Kidney (tissue), 14 donors: ENCODE results near the gene ATP8B1. TPM values are rescaled to one million over a fixed set of nuclear protein-coding genes. Genes with fewer than 3 reads are reported as not detected.

Source experiments
- DNase-seq, 5 donors: peaks; one replicate each; pipeline ENCODE4 v3.0.0-alpha.2; 2013 to 2020
- FAIRE-seq: peaks from 2 replicates; lab custom pipeline; 2012; peaks lifted over from hg19 to GRCh38; lab: Jason Lieb, UNC
- H3K27ac ChIP-seq, 2 donors: one replicate each; pipeline ENCODE4 v1.7.0; 2013; ENCODE audit warnings: low read depth in 2 of 2, low read length in 2 of 2, inconsistent platforms in 1 of 2
- H3K27me3 ChIP-seq: one replicate; pipeline ENCODE4 v1.7.1; 2013; ENCODE audit warnings: low read length, inconsistent platforms; ENCODE audit not compliant: control insufficient read depth, insufficient read depth
- H3K36me3 ChIP-seq, 3 donors: one replicate each; pipeline versions ENCODE4 v1.7.0 to v1.7.1; 2013; ENCODE audit warnings: low read length in 3 of 3, control low read depth in 1 of 3, inconsistent platforms in 1 of 3; ENCODE audit not compliant: insufficient read depth in 3 of 3, control insufficient read depth in 2 of 3
- H3K4me1 ChIP-seq, 3 donors: one replicate each; pipeline versions ENCODE4 v1.7.0 to v1.7.1; 2013; ENCODE audit warnings: low read length in 3 of 3, inconsistent platforms in 1 of 3, low read depth in 1 of 3; ENCODE audit not compliant: control insufficient read depth in 2 of 3, insufficient read depth in 2 of 3
- H3K4me3 ChIP-seq, 3 donors: one replicate each; pipeline versions ENCODE4 v1.7.0 to v1.8.1; 2013; ENCODE audit warnings: low read length in 3 of 3, control low read depth in 1 of 3, inconsistent platforms in 1 of 3
- H3K9ac ChIP-seq, 3 donors: one replicate each; pipeline versions ENCODE4 v1.7.0 to v1.7.1; 2013; ENCODE audit warnings: low read length in 3 of 3, control low read depth in 1 of 3, inconsistent platforms in 1 of 3
- H3K9me3 ChIP-seq, 3 donors: one replicate each; pipeline versions ENCODE4 v1.7.0 to v1.7.1; 2013; ENCODE audit warnings: low read length in 3 of 3, control low read depth in 1 of 3, inconsistent platforms in 1 of 3; ENCODE audit not compliant: control insufficient read depth in 2 of 3, insufficient read depth in 1 of 3
- intact Hi-C: fragments of 100-400 bp; cut with DNase I; formaldehyde crosslinking; loops from one replicate; pipeline ENCODE4 v1.11.1; 2022
- polyA plus RNA-seq: library from polyadenylated mRNA; stranded (reverse); fragments of 350-450 nt; fragmentation: Illumina TruSeq; extraction: RNeasy Lipid Tissue Mini Kit (QIAGEN cat#74804); gene quantifications from one replicate; pipeline ENCODE4 v1.2.3, GENCODE V29; 2014; ENCODE audit warnings: low read depth, low replicate concordance; ENCODE audit not compliant: insufficient read depth
- total RNA-seq: library from RNA; stranded (reverse); fragmentation: NEBNext Ultra II Directional; extraction: Animal tissue kit (Norgen Biotek cat#: 25700); gene quantifications from one replicate; pipeline ENCODE4 v1.2.1, GENCODE V29; 2021
- TF ChIP-seq, protein P1 (sequence below): IDR thresholded peaks from 3 replicates; pipeline ENCODE4 v1.5.1; 2012; ENCODE audit warnings: mild to moderate bottlenecking, moderate library complexity, borderline replicate concordance; ENCODE audit not compliant: insufficient read depth; ENCODE audit errors: extremely low read depth
- donor health status: control.
- donor health status: control.
- donor health status: control.
- donor health status: control.
- donor health status: control.
- donor health status: DM: yes; HTN: yes; CAD: no.
- donor health status: Normal renal cell carcinoma (clear cell type).

Gene ATP8B1
- total and polyA plus RNA-seq, 2 donors from 2014 or later: 5.2 to 40.8 TPM

DNA sequence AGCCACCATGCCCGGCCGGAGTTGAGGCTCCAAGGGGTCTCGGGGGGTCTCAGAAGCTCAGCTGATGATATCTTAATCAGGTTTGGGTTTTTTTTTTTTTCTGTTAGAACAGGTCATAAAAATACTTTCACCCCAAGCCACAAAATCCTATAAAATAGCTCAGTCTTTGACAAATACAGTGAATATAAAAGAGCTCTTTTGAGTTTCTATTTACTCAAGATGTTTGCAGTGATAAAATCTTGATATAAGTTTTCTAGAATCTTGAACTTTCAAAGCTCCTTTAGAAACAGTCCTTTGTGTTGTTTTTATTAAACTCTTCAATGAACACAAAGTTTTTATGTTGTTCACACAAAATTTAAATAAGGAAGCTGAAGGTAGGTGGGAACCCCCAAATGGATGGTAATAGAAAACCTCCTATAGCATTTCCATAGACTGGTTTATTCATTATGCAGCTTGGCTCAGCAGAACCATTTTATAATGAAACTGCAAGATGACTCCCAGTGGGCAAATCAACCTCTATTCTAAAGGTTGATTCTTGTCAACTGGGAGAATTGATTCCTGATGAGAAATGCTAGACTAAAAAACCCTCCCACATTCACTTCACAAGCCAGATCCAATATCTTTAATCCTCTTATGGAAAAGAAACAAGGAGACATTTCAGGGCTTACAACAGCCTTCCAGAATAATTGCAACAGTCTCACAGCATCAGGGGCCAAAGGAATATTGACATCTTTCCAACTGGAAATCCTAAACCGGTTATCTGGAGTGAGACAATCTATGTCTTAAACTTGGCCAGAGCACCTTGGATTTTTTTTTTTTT, 167.9 kb downstream of the ATP8B1 start:
- no peak overlapping the region for H3K27ac ChIP-seq
- H3K27me3 ChIP-seq: no peaks in the 10 kb centered on the region
- no peak overlapping the region for H3K4me3 ChIP-seq
- no peaks in the 10 kb centered on the region for H3K36me3 ChIP-seq
- H3K9me3 ChIP-seq: no peaks in the 10 kb centered on the region
- peaks cover 0 to 4% (median 3%) of the 10 kb centered on the region in 3 donors for H3K4me1 ChIP-seq
- DNase-seq: no peak
- intact Hi-C loops: no loop called here
- FAIRE-seq: no peak
- TF ChIP-seq, protein P1, sequence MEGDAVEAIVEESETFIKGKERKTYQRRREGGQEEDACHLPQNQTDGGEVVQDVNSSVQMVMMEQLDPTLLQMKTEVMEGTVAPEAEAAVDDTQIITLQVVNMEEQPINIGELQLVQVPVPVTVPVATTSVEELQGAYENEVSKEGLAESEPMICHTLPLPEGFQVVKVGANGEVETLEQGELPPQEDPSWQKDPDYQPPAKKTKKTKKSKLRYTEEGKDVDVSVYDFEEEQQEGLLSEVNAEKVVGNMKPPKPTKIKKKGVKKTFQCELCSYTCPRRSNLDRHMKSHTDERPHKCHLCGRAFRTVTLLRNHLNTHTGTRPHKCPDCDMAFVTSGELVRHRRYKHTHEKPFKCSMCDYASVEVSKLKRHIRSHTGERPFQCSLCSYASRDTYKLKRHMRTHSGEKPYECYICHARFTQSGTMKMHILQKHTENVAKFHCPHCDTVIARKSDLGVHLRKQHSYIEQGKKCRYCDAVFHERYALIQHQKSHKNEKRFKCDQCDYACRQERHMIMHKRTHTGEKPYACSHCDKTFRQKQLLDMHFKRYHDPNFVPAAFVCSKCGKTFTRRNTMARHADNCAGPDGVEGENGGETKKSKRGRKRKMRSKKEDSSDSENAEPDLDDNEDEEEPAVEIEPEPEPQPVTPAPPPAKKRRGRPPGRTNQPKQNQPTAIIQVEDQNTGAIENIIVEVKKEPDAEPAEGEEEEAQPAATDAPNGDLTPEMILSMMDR: no peak
- no peak overlapping the region for H3K9ac ChIP-seq

DNA sequence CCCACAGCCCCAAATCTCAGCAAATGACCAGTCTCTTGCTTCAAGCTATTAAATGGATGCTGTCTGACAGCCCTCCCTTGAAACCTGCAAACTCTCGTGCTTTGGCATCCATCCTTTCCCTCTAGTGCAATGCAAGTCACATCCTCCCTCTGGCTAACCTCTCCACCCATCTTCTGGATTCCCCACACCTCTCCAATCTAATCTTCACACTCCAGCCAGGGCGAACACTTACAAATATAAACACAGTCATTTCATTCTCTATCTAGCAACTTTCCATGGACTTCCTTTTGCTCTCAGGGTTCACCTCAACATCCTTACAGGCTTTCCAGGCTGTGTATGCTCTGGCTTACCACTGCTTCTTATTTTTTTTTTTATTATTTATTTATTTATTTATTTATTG, 171.4 kb downstream of the ATP8B1 start:
- FAIRE-seq: no peak
- no peak overlapping the region for H3K9ac ChIP-seq
- no peak overlapping the region for H3K27ac ChIP-seq

DNA sequence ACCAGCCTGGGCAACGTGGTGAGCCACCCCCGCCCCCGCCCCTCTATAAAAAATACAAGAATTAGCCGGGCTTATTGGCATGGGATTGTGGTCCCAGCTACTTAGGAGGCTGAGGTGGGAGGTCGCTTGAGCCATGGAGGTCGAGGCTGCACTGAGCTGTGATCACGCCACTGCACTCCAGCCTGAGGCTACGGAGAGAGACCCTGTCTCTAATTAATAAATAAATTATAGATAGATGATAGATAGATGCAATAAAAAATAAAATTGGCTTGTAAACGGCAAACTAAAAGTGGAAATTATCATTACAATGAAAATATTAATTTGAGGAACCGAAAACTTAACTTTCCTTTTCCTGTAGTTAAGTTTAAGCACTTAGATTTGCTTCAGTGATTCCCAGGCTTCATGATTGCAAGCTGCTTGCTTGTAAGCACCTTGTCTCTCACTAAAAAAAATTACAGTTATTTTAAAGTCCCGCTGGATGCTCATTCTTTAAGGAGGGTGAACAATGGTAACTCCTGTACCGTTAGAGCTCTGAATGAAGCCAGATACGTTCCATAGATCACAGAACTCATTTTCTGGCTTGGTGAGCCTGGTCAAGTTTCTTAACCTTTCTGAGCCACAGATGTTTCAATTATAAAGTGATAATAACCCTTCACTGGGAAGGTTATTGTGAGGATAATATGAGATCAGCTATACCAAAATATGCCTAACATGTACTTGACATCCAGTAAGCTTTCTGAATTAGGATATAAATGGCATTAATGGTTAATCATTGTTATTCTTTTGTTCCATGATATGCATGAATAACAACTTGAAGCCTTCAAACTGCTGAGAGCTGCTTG, 172.1 kb downstream of the ATP8B1 start:
- FAIRE-seq (no peak), DNase-seq (peak in 2 of 5 donors; percentile 33 to 49)
- Histone ChIP-seq H3K36me3 (no peaks in the 10 kb centered on the region), H3K27me3 (no peaks in the 10 kb centered on the region), H3K4me1 (peaks cover 0 to 4% (median 3%) of the 10 kb centered on the region in 3 donors), H3K4me3 (peak overlapping the region; percentile 79 to 90 (median 81)), H3K9me3 (no peaks in the 10 kb centered on the region), H3K27ac (peak overlapping the region in 1 of 2 donors; percentile 60), H3K9ac (peak overlapping the region in 1 of 3 donors; percentile 74)
- intact Hi-C loops: no loop called here
- TF ChIP-seq, protein P1: no peak

More for the DNA sequence above, 171.4 kb downstream of the ATP8B1 start:
- H3K4me1 ChIP-seq: peaks cover 0 to 4% (median 3%) of the 10 kb centered on the region in 3 donors
- no peaks in the 10 kb centered on the region for H3K27me3 ChIP-seq
- TF ChIP-seq, protein P1: no peak
- H3K9me3 ChIP-seq: no peaks in the 10 kb centered on the region
- no peaks in the 10 kb centered on the region for H3K36me3 ChIP-seq
- intact Hi-C loops: no loop called here
- peak overlapping the region in 1 of 3 donors; percentile 81 for H3K4me3 ChIP-seq
- DNase-seq: no peak
